Measurements from ENCODE around the gene NAA16.
"Not testable (repeated sequence)": the region's sequence is repeated elsewhere in the genome, so short reads cannot be mapped to it uniquely, and the experiment has no call there.

NAA16 gene

DNA sequence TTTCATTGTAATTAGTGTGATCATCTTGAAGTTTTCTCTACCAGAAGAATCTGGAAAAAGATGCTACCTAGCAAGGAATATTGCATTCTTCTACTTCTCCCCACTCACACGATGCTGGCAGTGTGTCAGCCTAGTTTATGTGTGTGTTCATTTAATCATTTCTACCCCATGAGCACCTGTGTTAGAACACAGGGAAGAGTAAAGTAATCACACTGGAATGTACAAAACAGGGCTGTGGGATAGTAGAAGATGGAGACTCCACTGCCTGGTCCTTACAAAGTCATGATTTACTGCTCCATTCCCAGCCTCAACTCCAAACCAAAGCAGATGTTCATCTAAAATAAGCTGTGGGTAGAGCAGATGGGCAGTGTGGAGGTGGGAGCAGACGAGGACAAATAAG is 98.5 kb downstream of the NAA16 start:
- DNase-seq (ENCODE audit: low spot score): no peak

DNA sequence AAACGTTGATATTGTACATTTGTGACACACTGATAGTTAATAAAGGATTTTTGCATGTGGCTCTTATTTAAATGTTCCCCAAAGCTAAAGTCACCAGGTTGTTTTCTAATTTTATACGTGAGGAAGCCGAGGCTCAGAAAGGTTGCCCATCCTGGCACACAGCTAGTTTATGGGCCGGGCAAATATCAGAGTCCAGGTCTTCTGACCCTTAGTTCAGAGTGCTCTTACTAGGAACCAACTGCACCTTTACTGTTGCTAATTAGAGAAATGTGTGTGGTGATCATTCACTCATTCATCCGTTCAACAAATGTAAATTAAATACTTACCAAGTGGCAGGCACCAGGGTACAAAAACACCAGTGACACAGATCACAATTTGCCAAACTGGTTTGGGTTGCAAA is 100.0 kb downstream of the NAA16 start:
- no peak for DNase-seq (ENCODE audit: low spot score)

DNA sequence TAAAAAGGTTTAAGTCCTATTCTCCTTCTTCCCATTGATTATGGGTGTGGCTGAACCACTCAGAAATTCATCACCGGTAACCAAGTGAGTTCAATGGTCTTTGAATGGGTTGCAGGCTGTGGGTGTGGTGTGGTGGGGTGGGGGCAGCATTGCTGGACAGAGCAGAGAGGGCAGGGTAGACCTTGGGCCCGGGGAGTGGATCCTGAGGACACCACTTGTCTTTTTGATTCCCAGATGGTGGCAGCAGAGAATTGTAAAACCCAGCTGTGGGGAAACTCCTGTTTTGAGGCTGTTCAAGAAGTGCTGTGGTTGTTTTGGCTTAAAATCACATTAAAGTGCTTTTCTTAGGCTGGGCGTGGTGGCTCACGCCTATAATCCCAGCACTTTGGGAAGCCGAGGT is 100.5 kb downstream of the NAA16 start:
- peak; percentile 60 for DNase-seq (ENCODE audit: low spot score)

DNA sequence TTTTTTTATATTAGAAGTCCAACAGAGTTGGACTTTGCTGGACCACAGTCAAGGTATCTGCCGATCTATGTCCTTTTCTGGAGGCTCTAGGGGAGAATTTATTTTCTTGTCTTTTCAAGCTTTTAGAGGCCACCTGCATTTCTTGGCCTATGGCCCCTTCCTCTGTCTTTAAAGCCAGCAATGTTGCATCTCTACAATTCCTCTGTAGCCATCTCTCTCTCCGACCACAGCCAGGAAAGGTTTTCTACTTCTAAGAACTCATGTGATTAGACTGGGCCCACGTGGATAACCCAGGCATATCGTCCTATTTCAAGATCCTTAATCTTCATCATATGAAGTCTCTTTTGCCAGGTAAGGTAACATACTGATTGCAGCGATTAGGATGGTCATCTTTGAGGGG is 102.8 kb downstream of the NAA16 start:
- no peak for DNase-seq (ENCODE audit: low spot score)

DNA sequence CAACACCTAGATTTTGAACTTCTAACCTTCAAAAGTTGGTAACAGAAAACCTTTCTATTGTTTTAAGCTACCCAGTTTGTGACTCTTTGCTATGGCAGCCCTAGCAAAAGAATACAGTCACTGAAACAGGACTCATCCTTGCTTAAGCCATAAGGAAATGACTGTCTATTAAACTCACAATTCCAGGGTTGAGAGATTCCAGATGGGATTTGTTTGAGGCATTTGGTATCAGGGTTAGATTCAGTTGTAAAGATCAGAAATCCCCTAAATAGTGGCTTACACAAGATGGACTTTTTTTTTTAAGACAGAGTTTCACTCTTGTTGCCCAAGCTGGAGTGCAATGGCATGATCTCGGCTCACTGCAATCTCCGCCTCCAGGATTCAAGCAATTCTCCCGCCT is 105.2 kb downstream of the NAA16 start:
- no peak for DNase-seq (ENCODE audit: low spot score)

DNA sequence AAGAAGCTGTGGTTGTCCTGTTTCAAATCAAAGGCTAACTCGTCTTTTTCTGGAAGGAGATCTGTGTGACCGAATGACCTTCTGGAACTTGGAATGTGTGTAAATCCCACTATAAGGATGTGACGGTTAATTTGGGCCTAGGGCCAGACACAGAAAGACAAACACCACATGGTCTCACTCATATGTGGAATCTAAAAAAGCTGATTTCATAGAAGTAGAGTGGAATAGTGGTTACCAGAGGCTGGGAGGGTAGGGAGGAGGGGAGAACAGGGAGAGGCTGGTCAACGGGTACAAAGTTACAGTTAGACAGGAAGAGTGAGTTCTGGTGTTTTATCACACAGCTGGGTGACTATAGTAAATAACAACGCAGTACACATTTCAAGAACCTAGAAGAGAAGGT is 107.0 kb downstream of the NAA16 start:
- no peak for DNase-seq (ENCODE audit: low spot score)

DNA sequence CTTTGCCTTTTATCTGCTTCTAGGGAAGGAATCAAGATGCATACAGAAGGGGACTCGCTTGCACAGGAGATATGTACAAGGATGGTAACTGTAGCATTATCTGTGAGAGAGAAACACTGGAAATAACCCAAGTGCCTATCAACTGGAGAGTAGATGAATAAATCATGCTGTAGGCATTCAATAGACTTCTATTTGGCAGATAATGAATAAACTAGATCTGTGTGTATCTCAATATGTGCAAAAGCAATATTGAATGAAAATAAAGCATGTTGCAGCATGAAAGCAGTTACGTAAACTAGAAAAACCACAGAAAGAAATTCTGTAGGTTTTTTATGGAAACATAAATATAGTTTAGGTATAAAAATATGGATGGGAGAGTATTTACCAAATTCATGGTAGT is 107.7 kb downstream of the NAA16 start:
- no peak for DNase-seq (ENCODE audit: low spot score)

DNA sequence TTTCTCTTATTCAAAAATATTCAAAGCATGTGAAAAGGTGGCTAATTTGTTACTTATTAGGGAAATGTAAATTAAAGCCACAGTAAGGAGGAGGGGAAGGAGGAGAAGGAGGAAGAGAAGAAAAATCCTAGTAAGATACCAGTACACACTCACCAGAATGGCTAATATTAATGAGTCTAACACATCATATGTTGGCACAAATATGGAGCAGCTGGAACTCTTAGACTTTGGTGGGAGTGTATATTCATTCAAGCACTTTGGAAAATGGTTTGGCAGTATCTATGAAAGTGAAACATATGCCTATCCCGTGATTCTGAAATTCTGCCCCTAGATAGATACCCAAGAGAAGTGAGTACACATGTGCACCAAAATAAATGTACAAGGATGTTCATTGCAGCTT is 108.1 kb downstream of the NAA16 start:
- peak; percentile 17 for DNase-seq (ENCODE audit: low spot score)

DNA sequence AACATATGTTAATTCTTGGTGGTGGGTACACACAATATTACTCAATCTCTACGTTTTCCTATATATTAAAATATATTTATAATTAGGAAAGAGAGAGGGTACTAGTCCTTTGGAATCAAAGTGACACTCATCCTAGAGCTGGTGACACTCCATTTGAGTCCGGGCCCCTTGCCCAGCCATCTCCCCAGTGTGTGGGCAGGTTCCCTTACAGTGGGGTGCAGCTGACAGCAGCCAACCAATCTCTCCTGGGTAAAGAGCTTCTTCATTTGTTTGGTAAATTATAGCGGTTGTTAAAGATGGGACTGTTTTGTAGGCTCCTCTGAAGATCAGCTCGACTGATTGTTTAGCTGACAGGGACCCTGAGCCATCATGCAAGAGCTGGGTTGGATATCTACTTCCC is 109.1 kb downstream of the NAA16 start:
- no peak for DNase-seq (ENCODE audit: low spot score)

DNA sequence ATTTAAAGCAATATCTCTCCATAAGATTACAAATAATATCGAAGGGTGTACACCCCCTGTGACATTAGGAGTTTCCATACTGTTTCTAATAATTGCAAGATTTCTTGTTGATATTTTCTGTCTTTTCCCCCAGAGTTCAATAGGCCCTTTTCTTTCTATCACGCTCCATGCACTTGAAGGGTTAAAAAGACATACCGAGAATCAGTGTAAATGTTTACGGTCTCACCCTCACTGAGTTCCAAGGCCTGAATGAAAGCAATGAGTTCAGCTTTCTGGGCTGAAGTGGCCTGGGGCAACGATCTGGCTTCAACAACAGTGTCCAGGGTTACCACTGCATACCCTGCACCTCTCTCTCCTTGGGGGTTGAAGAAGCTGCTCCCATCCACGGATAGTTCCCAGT is 110.3 kb downstream of the NAA16 start:
- DNase-seq (ENCODE audit: low spot score): not testable (repeated sequence)

DNA sequence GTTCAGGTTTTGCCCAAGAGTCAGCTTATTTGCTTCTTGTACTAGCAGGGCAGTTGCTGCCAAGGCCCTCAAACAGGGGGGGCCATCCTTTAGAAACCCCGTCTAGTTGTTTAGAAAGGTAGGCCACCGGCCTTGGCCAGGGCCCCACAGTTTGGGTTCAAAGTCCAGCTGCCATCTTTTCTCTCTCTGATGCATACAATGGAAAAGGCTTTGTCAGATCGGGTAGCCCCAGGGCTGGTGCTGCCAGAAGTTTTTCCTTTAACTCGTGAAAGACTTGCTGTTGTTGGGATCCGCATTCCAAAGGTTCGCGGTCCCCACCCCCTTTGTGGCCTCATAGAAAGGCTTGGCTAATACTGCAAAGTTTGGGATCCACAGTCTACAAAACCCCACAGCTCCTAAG is 110.9 kb downstream of the NAA16 start:
- DNase-seq (ENCODE audit: low spot score): not testable (repeated sequence)

DNA sequence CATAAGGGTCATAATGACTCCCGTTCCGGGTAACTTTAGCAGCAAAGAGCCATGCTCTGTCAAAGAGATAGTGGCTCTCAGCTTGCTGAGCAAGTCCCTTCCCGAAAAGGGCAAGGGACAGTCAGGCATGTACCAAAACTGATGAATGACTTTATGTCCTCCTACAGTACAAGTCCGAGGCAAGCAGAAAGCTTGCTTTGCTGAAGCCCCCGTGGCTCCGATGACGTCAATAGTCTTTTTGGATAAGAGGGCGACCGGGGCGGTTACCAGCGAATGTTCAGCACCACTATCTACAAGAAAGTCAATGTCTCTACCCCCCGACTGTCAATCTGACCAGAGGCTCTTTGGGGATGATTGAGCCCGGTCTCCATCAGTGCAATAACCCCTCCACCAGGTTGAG is 112.2 kb downstream of the NAA16 start:
- DNase-seq (ENCODE audit: low spot score): not testable (repeated sequence)

DNA sequence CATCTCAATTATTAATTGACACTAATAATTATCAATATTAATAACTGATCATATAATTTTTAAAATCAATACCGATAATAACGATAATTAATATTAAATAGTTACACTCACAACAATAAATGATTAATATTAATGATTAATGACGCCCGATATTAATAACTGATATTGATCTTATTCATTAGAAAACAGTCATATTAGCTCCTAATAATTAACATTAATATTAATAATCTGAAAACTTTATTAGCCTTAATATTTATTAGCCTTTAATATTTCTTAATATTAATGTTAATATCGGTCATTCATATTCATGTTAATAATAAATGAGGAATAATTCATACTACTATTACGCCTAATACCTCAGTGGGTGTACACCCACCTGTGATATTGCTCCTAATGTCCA is 113.6 kb downstream of the NAA16 start:
- DNase-seq (ENCODE audit: low spot score): not testable (repeated sequence)

DNA sequence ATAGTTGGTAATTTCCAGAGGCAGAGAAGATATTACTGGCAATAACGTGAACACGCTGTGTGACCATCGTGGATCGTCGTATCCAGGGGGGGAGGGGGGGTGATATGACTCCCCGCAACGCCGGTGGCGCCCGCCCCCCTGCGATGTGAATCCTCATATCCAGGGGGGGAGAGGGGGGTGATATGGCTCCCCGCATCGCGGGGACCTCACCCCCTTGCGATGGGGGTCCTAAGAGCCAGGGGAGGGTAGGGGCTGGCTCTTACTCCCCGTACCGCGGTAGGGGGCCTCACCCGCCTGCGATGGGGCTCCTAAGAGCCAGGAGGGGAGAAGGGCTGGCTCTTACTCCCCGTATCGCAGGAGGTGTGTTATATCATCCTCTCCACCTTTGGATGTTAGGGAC is 115.0 kb downstream of the NAA16 start:
- no peak for DNase-seq (ENCODE audit: low spot score)

Data from Ammon's horn (tissue), 1 donor.